ENCODE results near the gene TRIM28.
"Not testable (repeated sequence)": the region's sequence is repeated elsewhere in the genome, so short reads cannot be mapped to it uniquely, and the experiment has no call there.

Gene TRIM28

DNA sequence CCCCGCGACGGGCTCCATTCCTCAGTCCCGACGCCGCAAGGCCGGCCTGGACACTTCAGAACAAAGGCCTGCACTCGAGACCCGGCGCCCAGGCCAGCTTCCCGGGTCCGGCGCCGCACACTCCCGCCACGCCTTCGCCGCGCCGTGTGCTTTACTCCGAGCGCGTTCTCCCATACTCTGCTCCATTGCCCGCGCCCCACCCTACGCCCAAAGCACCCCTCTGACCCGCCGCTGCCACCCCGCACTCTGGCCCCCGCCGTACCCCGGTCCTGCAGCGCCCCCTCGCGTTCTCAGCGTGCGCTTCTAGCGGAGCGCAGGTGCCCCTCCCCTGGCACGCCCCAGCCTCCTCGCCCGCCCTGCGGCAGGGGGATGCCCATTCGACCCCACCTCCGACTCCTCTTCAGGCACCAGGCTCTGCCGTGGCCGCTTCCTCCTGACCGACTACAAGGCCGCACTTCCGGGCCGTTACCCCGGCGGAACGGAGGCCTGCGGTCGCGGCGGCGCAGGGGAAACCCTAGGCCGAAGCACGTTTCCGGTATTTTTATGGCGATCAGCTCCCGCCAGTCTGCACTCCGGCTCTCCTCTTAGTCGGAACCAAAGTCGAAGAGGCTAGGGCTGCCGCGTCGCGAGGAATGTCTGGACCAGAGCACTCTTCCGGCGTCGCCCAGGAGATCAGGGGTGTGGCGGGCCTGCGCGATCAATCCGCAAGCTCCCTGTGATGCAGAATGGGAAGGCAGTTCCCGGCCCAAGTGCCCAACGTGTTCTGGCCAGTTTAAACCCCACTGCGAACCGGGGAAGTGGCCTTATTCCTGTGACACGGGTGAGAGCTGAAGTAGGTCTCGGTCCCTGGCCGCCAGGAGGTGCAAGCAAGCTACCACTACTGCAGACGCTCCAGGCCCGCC lies 24.3 kb upstream of the TRIM28 start, which contains the start of gene ZBTB45:
ZBTB45 (minus strand) TSS at position 456 of the 902 bp plus-strand sequence. CDS start 2,137 bp downstream, outside the sequence.
- peak; percentile 93 to 97 (median 97) for DNase-seq

DNA sequence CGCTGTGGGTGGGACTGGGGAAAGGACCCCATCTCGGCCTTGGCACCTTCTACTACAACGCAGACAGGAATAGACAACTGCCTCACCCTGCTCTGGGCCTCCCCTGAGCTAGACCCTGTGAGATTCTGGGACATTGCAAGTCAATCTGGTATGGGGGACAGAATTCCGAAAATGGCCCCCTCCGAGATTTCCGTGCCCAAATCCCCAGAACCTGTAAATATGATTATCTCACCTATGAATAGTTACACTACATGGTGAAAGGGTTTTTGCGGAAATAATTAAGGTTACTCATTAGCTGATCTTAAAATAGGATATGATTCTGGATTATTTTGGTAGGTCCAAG lies 23.6 kb upstream of the TRIM28 start:
- DNase-seq = no peak

DNA sequence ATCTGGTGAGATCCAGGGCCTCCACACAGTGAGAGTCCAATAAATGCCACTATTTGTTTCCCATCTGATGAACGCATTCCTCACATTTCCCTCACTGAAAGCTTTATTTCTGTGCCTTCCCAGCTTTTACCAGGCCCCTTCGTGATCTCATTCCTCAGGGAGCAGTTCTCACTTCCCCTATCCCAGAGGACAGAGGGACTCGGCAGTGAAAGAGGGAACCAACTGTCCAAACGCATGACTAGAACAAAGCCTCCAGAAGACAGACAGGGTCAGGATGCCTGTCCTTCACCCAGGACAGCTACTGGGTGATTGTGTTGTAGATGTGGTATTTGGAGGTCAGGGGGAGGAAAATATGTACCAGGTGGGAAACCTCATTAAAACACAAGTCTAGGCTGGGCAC lies 22.2 kb upstream of the TRIM28 start:
- no peak for DNase-seq

DNA sequence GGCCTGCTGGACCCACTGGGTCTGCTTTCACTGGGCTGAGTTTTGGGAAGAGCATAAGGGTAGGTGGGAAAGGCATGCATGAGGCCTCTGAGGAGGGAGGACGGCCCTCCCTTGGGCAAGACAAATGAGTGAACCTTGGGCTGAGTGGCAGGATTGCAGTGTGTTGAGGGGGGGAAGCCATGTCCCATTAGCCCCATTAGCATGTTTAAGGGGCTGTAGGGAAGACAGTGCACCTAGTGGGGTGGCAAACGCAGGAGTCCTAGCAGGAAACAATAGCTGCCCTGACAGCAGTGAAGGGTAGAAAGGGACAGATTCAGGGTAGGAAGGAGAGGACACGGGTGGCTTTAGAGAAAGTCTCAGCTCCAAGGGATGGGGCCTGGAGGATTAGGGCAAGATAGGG lies 21.2 kb upstream of the TRIM28 start:
- no peak for DNase-seq

DNA sequence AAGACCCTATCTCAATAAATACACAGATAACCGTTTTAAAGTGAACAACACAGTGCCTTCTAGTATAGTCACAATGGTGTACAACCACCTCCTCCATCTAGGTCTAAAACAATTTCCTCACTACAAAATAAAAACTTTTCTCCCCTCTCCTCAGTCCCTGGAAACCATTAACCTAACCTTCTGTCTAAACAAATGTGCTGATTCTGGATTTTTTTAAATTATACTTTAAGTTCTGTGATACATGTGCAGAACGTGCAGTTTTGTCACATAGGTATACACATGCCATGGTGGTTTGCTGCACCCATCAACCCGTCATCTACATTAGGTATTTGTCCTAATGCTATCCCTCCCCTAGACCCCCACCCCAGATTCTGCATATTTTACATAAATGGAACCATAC lies 14.5 kb upstream of the TRIM28 start:
- DNase-seq = no peak

DNA sequence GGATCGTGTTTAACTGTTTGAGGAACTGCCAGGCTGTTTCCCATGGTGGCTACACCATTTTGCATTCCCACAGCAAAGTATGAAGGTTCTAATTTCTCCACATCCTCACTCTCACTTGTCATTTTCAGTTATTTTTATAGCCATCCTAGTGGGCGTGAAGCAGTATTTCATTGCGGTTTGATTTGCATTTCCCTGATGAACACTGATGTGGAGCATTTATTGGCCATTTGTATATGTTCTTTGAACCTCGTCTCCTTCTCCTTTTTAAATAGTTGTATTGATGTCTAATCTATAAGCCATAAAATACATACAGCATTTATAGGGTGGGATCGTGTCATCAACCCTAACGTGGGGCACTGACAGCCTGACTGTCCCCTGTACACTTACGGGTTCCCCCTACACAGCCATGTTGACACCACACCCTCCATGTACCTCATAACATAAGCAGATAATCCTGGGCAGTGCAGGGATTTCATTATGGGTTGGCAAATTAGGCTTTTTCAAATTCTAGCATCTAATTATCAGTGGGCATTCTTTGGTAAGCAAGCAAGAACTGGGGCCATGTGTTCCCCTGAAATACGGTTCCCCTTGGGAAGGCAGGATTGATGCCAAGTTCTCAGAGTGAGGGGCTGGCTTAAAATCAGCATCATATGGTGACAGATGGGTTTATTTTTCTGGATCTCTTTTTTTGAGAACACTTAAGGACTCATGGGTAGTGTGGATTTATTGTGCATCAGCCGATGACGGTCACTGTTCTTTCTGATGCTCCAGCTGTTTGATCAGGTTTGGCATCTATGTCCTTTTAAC lies 12.6 kb upstream of the TRIM28 start:
- DNase-seq = no peak

DNA sequence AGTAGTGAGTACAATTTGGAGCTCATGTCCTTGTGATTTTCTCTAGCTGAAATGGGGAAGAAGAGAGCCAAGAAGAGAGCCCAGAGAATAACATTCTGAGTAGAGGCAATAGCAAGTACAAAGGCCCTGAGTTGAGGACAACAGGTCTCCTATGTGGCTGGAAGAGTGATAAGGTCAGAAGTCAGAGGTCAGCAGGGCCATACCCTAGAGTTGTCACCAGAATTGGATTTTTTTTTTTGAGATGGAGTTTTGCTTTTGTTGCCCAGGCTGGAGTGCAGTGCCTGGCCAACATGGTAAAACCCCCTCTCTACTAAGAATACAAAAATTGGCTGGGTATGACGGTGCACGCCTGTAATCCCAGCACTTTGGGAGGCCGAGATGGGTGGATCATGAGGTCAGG lies 8.0 kb upstream of the TRIM28 start:
- DNase-seq = no peak

DNA sequence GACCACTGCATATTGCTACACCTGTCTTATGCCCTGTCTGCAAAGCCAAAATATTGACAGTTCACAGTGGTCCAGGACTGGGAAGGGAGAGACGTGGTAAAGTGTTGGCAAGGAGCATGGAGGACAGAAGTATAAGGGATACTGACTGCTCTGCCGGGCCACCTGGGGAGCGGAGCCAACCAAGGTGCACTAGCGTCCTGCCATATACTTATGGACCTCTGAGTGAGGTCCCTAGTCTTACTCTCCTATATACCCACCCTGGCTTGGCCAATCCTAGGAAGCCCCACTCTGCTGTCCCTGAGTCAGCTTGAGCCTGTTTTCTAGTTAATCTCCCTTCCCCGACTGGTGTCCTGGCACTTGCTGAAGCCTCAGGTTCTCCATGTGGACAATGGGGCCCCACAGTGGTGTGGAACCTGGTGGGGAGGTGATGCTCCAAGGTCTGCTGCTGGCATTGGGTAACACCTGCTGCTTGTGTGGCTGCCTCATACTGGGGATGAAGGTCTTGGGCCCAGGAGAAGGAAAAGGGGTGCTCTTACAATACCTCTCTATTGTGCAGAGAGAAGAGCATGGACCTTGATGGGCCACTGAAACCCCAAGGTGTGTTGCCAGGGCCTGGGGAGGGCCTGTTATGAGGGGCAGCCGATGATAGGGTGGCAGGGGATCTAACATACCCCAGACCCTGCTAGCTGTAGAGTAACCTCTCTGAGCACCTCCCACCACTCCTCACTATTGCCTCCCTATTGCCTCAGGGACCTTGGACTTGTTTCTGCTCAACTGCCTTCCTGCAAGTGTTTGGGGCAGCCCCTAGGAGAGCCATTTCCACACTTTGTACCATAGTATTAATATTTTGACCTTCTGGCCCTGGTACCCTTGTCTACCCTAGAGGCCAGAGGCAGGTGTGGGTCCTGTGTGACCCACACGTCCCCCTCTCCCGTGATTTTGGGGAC lies 6.7 kb upstream of the TRIM28 start:
- no peak for DNase-seq

DNA sequence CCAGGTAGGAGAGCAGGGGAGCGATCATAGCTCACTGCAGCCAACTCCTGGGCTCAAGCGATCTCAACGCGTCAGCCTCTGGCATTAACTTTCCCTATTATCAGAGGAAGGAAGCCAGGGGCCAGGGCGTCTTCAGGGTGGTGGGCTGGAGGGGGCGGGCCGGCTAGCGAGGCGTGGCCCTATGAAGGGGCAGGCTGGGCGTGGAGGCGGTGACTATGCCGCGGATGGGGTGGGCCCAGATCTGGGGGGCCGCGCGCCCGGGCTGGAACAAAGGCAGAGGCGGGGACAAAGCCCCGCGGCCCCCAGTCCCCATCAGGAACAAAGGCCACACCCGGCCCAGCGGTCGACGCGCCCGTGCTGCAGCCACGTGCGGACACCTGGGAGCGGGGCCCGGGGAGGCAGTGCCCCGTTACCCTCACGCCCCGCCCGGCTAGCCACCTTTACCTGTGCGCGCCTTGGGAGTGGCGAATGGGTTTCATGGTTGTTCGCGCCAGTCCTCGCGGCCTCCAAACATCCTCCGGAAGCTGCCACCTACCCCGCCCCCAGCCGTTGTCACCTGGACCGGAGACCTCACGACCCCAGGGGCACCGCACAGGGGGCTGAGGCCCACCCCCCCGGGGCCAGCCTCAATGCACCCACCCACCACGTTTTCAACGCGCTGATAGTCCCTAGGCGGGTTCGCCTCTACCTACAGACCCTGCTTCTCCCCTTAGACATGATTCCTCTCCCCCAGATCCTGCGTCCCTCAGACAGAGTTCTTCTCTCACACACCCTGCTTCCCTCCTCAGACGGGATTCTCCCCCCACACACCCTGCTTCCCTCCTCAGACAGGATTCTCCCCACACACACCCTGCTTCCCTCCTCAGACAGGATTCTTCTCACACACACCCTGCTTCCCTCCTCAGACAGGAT lies 5.4 kb upstream of the TRIM28 start:
- peak in 1 of 3 experiments; percentile 94 for DNase-seq

DNA sequence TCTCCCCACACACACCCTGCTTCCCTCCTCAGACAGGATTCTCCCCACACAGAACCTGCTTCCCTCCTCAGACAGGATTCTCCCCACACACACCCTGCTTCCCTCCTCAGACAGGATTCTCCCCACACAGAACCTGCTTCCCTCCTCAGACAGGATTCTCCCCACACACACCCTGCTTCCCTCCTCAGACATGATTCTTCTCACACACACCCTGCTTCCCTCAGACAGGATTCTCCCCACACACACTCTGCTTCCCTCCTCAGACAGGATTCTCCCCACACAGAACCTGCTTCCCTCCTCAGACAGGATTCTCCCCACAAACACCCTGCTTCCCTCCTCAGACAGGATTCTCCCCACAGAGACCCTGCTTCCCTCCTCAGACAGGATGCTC lies 4.7 kb upstream of the TRIM28 start:
- not testable (repeated sequence) for DNase-seq

DNA sequence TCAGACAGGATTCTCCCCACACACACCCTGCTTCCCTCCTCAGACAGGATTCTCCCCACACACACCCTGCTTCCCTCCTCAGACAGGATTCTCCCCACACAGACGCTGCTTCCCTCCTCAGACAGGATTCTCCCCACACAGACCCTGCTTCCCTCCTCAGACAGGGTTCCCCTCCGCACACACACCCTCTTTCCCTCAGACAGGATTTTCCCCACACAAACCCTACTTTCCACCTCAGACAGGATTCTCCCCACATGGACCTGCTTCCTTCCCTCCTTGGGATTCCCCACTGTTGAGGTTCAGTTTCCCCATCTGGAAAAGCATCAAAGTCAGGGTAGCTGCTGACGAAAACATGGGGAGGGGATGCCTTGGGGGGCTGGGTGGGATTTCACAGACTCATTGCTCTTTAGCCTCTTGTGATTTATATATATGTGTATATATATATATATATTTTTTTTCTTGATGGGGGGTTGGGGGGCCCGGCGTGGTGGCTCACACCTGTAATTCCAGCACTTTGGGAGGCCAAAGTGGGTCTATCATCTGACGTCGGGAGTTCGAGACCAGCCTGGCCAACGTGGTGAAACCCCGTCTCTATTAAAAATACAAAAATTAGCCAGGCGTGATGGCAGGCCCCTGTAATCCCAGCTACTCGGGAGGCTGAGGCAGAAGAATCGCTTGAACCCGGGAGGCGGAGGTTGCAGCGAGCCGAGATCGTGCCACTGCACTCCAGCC lies 1.1 kb upstream of the TRIM28 start:
- not testable (repeated sequence) for DNase-seq

DNA sequence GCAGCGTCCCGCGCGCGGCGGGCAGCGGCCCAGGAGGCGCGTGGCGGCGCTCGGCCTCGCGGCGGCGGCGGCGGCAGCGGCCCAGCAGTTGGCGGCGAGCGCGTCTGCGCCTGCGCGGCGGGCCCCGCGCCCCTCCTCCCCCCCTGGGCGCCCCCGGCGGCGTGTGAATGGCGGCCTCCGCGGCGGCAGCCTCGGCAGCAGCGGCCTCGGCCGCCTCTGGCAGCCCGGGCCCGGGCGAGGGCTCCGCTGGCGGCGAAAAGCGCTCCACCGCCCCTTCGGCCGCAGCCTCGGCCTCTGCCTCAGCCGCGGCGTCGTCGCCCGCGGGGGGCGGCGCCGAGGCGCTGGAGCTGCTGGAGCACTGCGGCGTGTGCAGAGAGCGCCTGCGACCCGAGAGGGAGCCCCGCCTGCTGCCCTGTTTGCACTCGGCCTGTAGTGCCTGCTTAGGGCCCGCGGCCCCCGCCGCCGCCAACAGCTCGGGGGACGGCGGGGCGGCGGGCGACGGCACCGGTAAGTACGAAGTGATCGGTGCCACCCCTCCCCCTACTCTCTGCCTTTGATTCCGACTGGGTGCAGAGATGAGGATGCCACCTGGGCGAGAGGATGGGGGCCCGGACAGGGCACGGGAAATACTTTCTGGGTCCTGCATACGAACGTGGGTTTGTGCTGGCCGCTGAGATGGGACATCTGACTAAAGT lies 874 bp downstream of the TRIM28 start:
- DNase-seq = no peak

DNA sequence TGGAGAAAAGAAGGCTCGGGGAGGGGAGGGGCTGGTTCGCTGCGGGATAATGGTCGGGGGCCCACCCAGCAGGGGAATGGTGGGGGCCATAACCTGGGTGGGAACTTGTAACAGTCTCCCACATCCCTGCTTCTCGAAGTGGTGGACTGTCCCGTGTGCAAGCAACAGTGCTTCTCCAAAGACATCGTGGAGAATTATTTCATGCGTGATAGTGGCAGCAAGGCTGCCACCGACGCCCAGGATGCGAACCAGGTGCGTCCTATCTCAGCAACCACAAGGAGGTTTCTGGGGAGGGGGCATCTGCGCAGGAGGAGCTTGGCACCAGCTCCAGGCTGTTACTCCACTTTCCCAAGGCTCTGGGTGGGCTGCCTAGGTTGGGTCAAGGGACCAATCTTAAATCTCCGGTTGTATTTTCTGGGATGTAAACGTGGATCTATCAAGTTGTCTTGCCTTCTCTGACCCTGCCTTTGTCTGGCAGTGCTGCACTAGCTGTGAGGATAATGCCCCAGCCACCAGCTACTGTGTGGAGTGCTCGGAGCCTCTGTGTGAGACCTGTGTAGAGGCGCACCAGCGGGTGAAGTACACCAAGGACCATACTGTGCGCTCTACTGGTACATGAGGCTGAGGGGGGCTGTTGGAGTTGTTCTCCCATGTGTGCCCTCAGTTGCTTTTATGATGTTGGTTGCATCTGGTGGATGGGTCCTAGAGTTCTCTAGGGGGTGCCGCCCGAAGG lies 1.6 kb downstream of the TRIM28 start:
- DNase-seq = no peak

DNA sequence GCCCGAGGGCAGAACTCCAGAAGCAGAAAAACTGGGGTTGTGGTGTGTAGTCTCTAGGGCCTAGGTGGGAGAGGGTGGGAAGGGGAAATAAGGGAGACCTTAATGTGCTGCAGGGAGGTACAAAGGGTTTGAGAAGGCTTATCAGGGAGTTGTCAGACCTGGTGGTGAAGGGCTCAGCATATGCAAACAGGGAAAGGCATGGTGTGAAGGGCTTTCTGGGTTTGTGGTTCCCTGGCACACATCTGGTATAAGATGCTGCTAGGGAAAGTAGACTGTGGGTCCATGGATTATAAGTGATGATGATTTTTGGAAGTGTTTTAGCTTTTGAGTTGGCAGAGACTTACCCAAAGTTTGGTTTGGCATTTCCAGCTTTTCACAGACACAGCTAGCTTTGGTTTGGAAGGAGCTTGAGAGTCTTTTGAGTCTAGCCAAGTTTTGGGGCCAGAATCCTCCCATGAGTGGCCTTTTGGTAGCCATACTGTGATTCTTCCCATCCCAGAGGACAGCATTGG lies 2.2 kb downstream of the TRIM28 start:
- DNase-seq = no peak

DNA sequence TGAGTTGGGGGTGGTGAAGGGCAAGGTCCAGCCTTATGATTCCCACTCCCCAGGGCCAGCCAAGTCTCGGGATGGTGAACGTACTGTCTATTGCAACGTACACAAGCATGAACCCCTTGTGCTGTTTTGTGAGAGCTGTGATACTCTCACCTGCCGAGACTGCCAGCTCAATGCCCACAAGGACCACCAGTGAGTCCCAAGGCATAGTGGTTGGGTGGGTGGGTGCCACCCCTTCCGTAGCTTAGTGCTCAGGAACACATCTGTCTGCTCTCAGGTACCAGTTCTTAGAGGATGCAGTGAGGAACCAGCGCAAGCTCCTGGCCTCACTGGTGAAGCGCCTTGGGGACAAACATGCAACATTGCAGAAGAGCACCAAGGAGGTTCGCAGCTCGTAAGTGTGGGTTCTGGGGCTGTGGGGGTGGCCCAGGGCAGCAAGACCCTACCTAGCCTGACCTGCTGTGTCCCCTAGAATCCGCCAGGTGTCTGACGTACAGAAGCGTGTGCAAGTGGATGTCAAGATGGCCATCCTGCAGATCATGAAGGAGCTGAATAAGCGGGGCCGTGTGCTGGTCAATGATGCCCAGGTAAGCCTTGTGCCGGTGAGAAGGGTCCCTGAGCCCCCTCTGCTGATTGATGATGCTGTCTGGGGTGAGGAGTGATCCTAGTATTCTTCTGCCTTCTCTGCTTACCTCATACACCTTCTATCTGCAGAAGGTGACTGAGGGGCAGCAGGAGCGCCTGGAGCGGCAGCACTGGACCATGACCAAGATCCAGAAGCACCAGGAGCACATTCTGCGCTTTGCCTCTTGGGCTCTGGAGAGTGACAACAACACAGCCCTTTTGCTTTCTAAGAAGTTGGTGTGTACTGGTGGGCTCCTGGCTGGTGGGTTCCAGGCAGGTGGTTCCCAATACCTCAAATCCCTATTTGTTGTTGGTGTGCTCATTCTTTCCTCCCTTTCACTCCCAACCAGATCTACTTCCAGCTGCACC lies 3.8 kb downstream of the TRIM28 start:
- DNase-seq = no peak

DNA sequence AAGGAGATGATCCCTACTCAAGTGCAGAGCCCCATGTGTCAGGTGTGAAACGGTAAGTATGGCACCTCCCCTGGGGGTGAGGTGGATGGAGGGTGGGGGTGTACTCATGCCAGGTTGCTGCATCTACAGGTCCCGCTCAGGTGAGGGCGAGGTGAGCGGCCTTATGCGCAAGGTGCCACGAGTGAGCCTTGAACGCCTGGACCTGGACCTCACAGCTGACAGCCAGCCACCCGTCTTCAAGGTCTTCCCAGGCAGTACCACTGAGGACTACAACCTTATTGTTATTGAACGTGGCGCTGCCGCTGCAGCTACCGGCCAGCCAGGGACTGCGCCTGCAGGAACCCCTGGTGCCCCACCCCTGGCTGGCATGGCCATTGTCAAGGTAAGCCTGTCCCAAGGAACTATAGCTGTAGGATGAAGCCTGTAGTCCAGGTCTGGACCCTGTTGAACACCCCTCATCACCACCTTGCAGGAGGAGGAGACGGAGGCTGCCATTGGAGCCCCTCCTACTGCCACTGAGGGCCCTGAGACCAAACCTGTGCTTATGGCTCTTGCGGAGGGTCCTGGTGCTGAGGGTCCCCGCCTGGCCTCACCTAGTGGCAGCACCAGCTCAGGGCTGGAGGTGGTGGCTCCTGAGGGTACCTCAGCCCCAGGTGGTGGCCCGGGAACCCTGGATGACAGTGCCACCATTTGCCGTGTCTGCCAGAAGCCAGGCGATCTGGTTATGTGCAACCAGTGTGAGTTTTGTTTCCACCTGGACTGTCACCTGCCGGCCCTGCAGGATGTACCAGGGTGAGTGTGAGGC lies 5.2 kb downstream of the TRIM28 start:
- DNase-seq = no peak

DNA sequence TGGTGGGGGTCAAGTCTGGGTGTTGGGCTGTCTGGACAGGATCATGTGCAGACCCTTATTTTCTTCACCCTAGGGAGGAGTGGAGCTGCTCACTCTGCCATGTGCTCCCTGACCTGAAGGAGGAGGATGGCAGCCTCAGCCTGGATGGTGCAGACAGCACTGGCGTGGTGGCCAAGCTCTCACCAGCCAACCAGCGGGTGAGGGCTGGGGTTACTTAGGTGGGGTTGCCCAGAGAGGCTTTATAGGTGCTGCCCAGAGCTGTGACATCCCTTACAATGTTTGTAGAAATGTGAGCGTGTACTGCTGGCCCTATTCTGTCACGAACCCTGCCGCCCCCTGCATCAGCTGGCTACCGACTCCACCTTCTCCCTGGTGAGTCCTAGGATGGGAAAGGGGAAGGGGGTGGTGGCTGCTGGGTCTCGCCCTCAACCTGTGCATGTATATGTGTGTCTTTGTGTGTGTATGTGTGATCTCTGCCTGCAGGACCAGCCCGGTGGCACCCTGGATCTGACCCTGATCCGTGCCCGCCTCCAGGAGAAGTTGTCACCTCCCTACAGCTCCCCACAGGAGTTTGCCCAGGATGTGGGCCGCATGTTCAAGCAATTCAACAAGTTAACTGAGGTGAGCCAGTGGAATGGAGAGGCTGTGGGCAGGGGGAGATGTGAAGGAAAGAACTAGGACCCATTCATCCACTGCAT lies 5.9 kb downstream of the TRIM28 start:
- DNase-seq = no peak
